Measurements from ENCODE around the gene TNFRSF21. TPM values are rescaled to one million over a fixed set of nuclear protein-coding genes. Genes with fewer than 3 reads are reported as not detected.

The TNFRSF21 gene
- total and polyA plus RNA-seq, 10 of the 15 experiments (the other 5 are each of a cell fraction or from before 2014, with no cell fraction given), result 0.09 to 1.0 (median 0.27) TPM

DNA sequence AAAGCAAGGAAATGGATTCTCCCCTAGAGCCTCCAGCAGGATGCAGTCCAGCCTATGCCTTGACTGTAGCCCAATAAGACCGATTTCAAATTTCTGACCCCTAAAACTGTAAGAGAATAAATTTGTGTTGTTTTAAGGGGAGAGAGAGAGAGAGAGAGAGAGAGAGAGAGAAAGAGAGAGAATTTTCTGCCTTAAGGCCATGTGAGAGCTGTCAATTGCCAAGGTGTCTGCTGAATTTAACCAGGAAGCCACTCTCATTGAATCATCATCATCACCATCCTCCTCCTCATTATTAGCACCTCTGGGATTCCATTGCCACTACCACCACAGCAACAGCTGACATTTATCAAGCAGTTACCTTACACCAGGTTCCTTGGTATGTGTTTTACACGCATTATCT, 27.8 kb upstream of the TNFRSF21 start (continued):
- no peak for TF ChIP-seq ETV6 (conservative IDR thresholded peaks at IDR 0.05 in 1 of 2, IDR thresholded peaks at IDR 0.05 in 1 of 2; ENCODE audit: borderline replicate concordance in 1 of 2, low read depth in 1 of 2)
- TF ChIP-seq PML (IDR thresholded peaks at IDR 0.05; ENCODE audit: low read length), result no peak

DNA sequence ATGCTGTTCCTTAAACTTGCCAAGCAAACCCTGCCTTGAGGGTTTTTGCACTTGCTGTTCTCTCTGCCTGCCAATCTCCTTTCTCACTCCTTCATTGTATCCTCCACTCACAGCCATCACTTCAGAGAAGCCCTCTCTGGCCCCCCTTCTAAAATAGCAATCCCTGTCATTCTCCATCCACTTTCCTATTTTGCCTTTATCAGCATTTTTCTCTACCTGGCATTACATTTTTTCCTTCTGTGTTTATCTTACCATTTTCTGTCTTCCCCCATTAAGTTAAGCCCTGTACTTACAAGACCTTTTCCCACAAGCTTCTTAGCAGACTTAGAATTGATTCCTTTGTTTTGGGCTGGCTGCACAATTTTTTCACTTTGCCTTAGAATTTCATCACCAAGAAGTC, 26.6 kb upstream of the TNFRSF21 start:
- ChIA-PET SMC1A (ENCODE audit: uncharacterized antibody, unreplicated experiment) (interaction anchor here (0.6 to 1.5 kb wide), 2 partner anchors 12 to 21 kb away, joined by 3 read pairs; no protein-coding TSS in a partner anchor), RAD21 (ENCODE audit: unreplicated experiment) (no interaction called here), POLR2A (no interaction called here), CTCF (no interaction called here)
- in situ Hi-C loops (cut with MboI) (no loop called here), intact Hi-C loops (cut with micrococcal nuclease; ENCODE audit: unreplicated experiment) (no loop called here)
- H3K36me3 ChIP-seq (ENCODE audit: control insufficient read depth in 2 of 2, insufficient read depth in 2 of 2, low read length in 1 of 2), result no peaks in the 10 kb centered on the region
- no peaks in the 10 kb centered on the region for H3K9me3 ChIP-seq (replicated peaks; ENCODE audit: control insufficient read depth, insufficient read depth, low read length)
- no peak overlapping the region for H3K27ac ChIP-seq (ENCODE audit: control insufficient read depth, insufficient read depth)
- no peaks in the 10 kb centered on the region for H3K79me2 ChIP-seq (ENCODE audit: control insufficient read depth, insufficient read depth, low read length)
- peaks cover 6% of the 10 kb centered on the region for H3K4me1 ChIP-seq (ENCODE audit: control insufficient read depth, insufficient read depth, low read length)
- ATAC-seq (no peak), DNase-seq (ENCODE audit: low read depth, low spot score) (no peak), FAIRE-seq (no peak)
- no peak overlapping the region for H2AFZ ChIP-seq (ENCODE audit: control insufficient read depth, low read depth, low read length)
- no peaks in the 10 kb centered on the region for H4K20me1 ChIP-seq (ENCODE audit: control insufficient read depth, insufficient read depth)
- BruUV-seq (replicated peaks), result no TSS peak
- no peak overlapping the region for H3K4me3 ChIP-seq
- no peak overlapping the region for H3K4me2 ChIP-seq (ENCODE audit: control insufficient read depth, insufficient read depth)
- no peak overlapping the region for H3K9ac ChIP-seq (ENCODE audit: control insufficient read depth, insufficient read depth, low read length)
- TF ChIP-seq RAD21 (IDR thresholded peaks at IDR 0.05; ENCODE audit: insufficient read depth, low read depth, low read length) (no peak), SRF (IDR thresholded peaks at IDR 0.05; ENCODE audit: low read depth in 2 of 2, low read length in 2 of 2) (no peak), POLR2AphosphoS5 (IDR thresholded peaks at IDR 0.05; ENCODE audit: low read length) (no peak), RCOR1 (conservative IDR thresholded peaks at IDR 0.05; ENCODE audit: low read depth, low read length) (no peak), CHD4 (IDR thresholded peaks at IDR 0.05) (no peak), ZZZ3 (IDR thresholded peaks at IDR 0.05; ENCODE audit: control insufficient read depth, insufficient read length, low read depth) (no peak), POLR2AphosphoS2 (IDR thresholded peaks at IDR 0.05; ENCODE audit: low read depth, low read length) (no peak), KAT2A (conservative IDR thresholded peaks at IDR 0.05; ENCODE audit: control insufficient read depth, low read depth, low read length) (no peak), HCFC1 (IDR thresholded peaks at IDR 0.05; ENCODE audit: low read length) (no peak), DPF2 (IDR thresholded peaks at IDR 0.05) (no peak), MEF2A (IDR thresholded peaks at IDR 0.05; ENCODE audit: insufficient read depth, low read depth, low read length) (no peak), ATF7 (IDR thresholded peaks at IDR 0.05; ENCODE audit: low read depth) (no peak)
- TF ChIP-seq, protein P1, sequence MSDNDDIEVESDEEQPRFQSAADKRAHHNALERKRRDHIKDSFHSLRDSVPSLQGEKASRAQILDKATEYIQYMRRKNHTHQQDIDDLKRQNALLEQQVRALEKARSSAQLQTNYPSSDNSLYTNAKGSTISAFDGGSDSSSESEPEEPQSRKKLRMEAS (IDR thresholded peaks at IDR 0.05; ENCODE audit: low read depth, low read length), result no peak
- TF ChIP-seq, protein P2, sequence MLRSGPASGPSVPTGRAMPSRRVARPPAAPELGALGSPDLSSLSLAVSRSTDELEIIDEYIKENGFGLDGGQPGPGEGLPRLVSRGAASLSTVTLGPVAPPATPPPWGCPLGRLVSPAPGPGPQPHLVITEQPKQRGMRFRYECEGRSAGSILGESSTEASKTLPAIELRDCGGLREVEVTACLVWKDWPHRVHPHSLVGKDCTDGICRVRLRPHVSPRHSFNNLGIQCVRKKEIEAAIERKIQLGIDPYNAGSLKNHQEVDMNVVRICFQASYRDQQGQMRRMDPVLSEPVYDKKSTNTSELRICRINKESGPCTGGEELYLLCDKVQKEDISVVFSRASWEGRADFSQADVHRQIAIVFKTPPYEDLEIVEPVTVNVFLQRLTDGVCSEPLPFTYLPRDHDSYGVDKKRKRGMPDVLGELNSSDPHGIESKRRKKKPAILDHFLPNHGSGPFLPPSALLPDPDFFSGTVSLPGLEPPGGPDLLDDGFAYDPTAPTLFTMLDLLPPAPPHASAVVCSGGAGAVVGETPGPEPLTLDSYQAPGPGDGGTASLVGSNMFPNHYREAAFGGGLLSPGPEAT (IDR thresholded peaks at IDR 0.05; ENCODE audit: low read depth), result no peak
- TF ChIP-seq, protein P3, sequence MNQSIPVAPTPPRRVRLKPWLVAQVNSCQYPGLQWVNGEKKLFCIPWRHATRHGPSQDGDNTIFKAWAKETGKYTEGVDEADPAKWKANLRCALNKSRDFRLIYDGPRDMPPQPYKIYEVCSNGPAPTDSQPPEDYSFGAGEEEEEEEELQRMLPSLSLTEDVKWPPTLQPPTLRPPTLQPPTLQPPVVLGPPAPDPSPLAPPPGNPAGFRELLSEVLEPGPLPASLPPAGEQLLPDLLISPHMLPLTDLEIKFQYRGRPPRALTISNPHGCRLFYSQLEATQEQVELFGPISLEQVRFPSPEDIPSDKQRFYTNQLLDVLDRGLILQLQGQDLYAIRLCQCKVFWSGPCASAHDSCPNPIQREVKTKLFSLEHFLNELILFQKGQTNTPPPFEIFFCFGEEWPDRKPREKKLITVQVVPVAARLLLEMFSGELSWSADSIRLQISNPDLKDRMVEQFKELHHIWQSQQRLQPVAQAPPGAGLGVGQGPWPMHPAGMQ (IDR thresholded peaks at IDR 0.05; ENCODE audit: borderline replicate concordance), result no peak
- 0 out of 4 replicates have a peak, but pooled peaks cover 2% of the 10 kb centered on the region in 2 experiments for H3K27me3 ChIP-seq (replicated peaks in 1 of 2; ENCODE audit: control insufficient read depth in 2 of 2, insufficient read depth in 2 of 2, low read length in 1 of 2)
